Smooth muscle cell (in vitro differentiated cells): ENCODE results near the gene IL1RAPL1. TPM values are rescaled to one million over a fixed set of nuclear protein-coding genes. Genes with fewer than 3 reads are reported as not detected.

ENCODE experiments used
- DNase-seq: peaks from one replicate; lab custom pipeline; 2025; ENCODE audit not compliant: unreplicated experiment; lab: John Stamatoyannopoulos, UW
- H2AFZ ChIP-seq: fragments of 200-600 bp; sonication (generic); 2 replicates; pipeline ENCODE4 v1.6.0; 2016; ENCODE audit warnings: antibody characterized with exemption, low read depth, mild to moderate bottlenecking
- H3F3A ChIP-seq: fragments of 200-600 bp; sonication (generic); 2 replicates; pipeline ENCODE4 v1.6.0; 2017; ENCODE audit warnings: antibody characterized with exemption, low read depth
- H3K27ac ChIP-seq: fragments of 200-600 bp; sonication (generic); 2 replicates; pipeline ENCODE4 v1.5.1; 2016; ENCODE audit warnings: low read depth, mild to moderate bottlenecking
- H3K27me3 ChIP-seq: fragments of 200-600 bp; sonication (generic); 2 replicates; pipeline ENCODE4 v1.6.1; 2016; ENCODE audit warnings: low read depth, mild to moderate bottlenecking
- H3K36me3 ChIP-seq: fragments of 200-600 bp; sonication (generic); 2 replicates; pipeline ENCODE4 v1.5.1; 2016; ENCODE audit warnings: low read depth
- H3K4me1 ChIP-seq: fragments of 200-600 bp; sonication (generic); 2 replicates; pipeline ENCODE4 v1.5.1; 2016; ENCODE audit warnings: low read depth
- H3K4me2 ChIP-seq: fragments of 200-600 bp; sonication (generic); 2 replicates; pipeline ENCODE4 v1.6.0; 2016; ENCODE audit warnings: mild to moderate bottlenecking
- H3K4me3 ChIP-seq: fragments of 200-600 bp; sonication (generic); 2 replicates; pipeline ENCODE4 v1.5.1; 2016; ENCODE audit warnings: mild to moderate bottlenecking
- H3K79me2 ChIP-seq: fragments of 200-600 bp; sonication (generic); 2 replicates; pipeline ENCODE4 v1.6.0; 2016; ENCODE audit warnings: low read depth, mild to moderate bottlenecking
- H3K9ac ChIP-seq: fragments of 200-600 bp; sonication (generic); 2 replicates; pipeline ENCODE4 v1.6.0; 2016; ENCODE audit warnings: low read depth
- H3K9me3 ChIP-seq: fragments of 200-600 bp; sonication (generic); replicated peaks from 2 replicates; pipeline ENCODE4 v1.5.1; 2016; ENCODE audit warnings: low read depth
- H4K20me1 ChIP-seq: fragments of 200-600 bp; sonication (generic); 2 replicates; pipeline ENCODE4 v1.6.0; 2016; ENCODE audit warnings: low read depth
- WGBS: methylation state at CpG from one replicate; pipeline ENCODE4 v1.1.7; 2016; ENCODE audit warnings: low lambda C conversion rate; 5-methylcytosine and 5-hydroxymethylcytosine counted together
- microRNA-seq: library from miRNA; unstranded; fragments of <30 nt; microRNA quantifications from one replicate; pipeline ENCODE4, GENCODE V29; 2016; ENCODE audit warnings: borderline number of aligned reads
- polyA plus RNA-seq: library from polyadenylated mRNA; unstranded; fragments of >200 nt; fragmentation: Nextera tagmentation; extraction: Ambion mirVana; gene quantifications from 2 replicates; pipeline ENCODE4 v1.2.1, GENCODE V29; 2016
- small RNA-seq: library from RNA; depleted of rRNA; stranded (forward); fragments of <200 nt; gene quantifications from one replicate; pipeline ENCODE3, GENCODE V24; 2014
- total RNA-seq: library from RNA; depleted of rRNA; stranded (reverse); fragments of >200 nt; gene quantifications from 2 replicates; pipeline ENCODE4 v1.2.3, GENCODE V29; 2014
- TF ChIP-seq, protein P1 (sequence below): fragments of 200-600 bp; sonication (generic); IDR thresholded peaks from 2 replicates; pipeline ENCODE4 v1.5.1; 2017; ENCODE audit warnings: borderline replicate concordance, mild to moderate bottlenecking, antibody characterized with exemption; ENCODE audit not compliant: insufficient read depth, poor library complexity, severe bottlenecking

IL1RAPL1 gene
- total and polyA plus RNA-seq, 2 experiments from 2014 or later, result 0.04 TPM; not detected in 1

GRCh38 chrX:29992083-29992482, 1404.8 kb downstream of the IL1RAPL1 start:
- H2AFZ ChIP-seq, result no peak overlapping the region
- H3K9me3 ChIP-seq, result no peaks in the 10 kb centered on the region
- H3K27ac ChIP-seq, result no peak overlapping the region
- H3K4me1 ChIP-seq, result no peaks in the 10 kb centered on the region
- H3K79me2 ChIP-seq, result no peaks in the 10 kb centered on the region
- no peaks in the 10 kb centered on the region for H3K27me3 ChIP-seq
- no peaks in the 10 kb centered on the region for H3F3A ChIP-seq
- no peak overlapping the region for H3K4me2 ChIP-seq
- no peaks in the 10 kb centered on the region for H4K20me1 ChIP-seq
- H3K36me3 ChIP-seq, result no peaks in the 10 kb centered on the region
- TF ChIP-seq, protein P1, sequence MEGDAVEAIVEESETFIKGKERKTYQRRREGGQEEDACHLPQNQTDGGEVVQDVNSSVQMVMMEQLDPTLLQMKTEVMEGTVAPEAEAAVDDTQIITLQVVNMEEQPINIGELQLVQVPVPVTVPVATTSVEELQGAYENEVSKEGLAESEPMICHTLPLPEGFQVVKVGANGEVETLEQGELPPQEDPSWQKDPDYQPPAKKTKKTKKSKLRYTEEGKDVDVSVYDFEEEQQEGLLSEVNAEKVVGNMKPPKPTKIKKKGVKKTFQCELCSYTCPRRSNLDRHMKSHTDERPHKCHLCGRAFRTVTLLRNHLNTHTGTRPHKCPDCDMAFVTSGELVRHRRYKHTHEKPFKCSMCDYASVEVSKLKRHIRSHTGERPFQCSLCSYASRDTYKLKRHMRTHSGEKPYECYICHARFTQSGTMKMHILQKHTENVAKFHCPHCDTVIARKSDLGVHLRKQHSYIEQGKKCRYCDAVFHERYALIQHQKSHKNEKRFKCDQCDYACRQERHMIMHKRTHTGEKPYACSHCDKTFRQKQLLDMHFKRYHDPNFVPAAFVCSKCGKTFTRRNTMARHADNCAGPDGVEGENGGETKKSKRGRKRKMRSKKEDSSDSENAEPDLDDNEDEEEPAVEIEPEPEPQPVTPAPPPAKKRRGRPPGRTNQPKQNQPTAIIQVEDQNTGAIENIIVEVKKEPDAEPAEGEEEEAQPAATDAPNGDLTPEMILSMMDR, result no peak
- no peak overlapping the region for H3K9ac ChIP-seq
- H3K4me3 ChIP-seq, result no peak overlapping the region
- no peak for DNase-seq
- 79% methylated on average over 3 of the region's 3 CpGs for WGBS

DNA sequence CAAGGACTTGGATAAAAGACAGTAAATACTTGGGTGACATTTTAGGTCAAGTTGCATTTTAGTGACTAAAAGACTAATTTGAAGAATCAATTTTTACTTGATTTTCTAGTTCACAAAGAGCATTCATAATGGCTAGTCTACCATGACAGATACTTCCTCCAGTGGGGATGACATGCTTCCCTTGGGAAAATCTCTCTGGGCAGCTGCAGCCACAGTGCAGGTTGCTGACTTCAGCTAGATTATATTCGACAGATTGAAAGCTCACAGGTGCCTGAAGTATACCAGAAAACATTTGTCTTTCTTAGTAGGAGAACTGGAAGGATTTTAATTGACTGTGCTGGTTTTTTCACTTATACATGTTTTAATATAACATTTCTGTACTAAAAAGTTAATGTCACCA, 1418.6 kb downstream of the IL1RAPL1 start:
- Histone ChIP-seq H3K9me3 (no peaks in the 10 kb centered on the region), H3K36me3 (no peaks in the 10 kb centered on the region), H3F3A (no peaks in the 10 kb centered on the region), H3K4me2 (no peak overlapping the region), H3K9ac (no peak overlapping the region), H4K20me1 (no peaks in the 10 kb centered on the region), H3K27ac (no peak overlapping the region), H3K27me3 (no peaks in the 10 kb centered on the region), H3K4me3 (no peak overlapping the region), H3K4me1 (no peaks in the 10 kb centered on the region), H3K79me2 (no peaks in the 10 kb centered on the region), H2AFZ (no peak overlapping the region)
- TF ChIP-seq, protein P1, result no peak
- 86% methylated on average over 1 of the region's 1 CpG for WGBS
- DNase-seq, result no peak

Small RNA genes within 50 kb of the gene (microRNA-seq; reads per million reads assigned to microRNA genes)
- gene MIR4666B, result not detected

Small RNA genes within 50 kb of the gene (small RNA-seq; reads per million reads assigned to genes)
- gene MIR4666B, result not detected
- gene RF00284, result not detected
- gene RNA5SP500, result 5.3 reads per million, percentile 65 among the genes with 10 or more reads in this experiment
